HG03103 (cell line): ENCODE data around the gene TINAGL1.

Experiments used
- ATAC-seq: cut with Tn5 transposase; IDR thresholded peaks from one replicate; pipeline ENCODE4 v1.9.1; 2021; ENCODE audit warnings: low read depth; ENCODE audit not compliant: unreplicated experiment

TINAGL1 gene

DNA sequence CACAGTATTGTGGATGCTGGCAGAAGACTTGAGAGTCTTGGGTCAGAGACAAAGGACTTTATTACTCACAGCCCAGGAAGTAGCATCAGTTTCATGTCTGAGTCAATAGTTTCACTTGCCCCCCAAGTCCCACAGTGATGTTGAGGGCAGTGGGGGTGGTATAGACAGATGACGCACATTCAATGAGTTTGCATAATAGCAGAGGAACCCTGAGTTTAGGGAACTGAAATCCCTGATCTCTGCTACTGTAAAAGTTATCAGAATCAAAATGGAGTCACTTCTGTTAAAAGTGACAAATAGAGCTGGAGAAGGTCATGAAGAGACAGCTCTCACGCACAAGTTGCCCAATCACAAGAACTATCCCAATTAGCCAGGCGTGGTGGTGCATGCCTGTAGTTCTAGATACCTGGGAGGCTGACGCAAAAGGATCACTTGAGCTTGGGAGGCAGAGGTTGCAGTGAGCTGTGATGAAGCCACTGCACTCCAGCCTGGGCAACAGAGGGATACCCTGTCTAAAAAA is 29.7 kb downstream of the TINAGL1 start:
- peak; percentile 86 for ATAC-seq

DNA sequence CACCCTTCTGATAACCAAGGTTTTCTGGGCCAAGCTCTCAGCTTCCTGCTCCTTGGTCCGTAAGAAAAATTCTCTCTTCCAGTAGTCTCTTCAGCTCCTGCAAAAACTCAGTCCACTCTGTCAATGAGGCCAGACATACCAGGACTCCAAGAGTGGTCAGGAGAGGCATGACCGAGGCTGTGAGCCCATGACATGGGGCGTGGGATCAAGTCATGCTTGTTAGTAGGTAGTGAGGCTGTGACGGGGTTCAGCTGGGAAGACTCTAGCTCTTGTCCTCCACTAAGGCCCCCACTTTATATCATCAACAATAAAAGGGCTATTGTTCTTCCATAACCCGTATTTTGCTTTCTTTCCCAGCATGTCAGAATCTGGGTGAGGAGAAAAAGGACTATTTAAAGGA is 31.0 kb downstream of the TINAGL1 start:
- ATAC-seq, result no peak

DNA sequence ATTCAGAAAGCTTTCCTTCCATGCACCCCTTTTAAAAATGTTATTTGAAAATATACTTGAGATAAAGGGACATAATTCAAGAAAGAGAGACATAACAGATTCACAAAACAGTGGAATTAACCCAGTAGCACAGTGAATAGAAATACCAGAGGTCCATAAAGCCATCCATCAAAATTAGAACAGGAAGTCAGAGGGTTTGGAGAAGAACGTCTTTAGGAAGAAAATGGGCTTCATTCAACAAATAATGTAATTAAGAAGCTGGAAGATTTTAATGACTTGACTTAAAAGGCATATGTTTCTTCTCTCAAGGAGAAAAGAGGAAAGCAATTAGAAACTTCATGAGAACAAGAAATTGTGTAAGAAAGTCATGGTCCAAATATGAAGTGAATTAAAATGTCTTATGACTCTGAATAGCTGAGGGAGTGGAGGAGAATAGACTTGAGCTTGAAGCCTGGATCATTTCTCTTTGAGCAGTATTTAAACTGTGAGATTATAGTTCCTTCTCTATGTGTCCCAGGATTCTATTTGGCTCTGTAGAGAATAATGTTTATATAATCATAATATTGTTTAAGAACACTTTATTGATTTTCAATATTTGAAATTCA is 33.3 kb downstream of the TINAGL1 start:
- no peak for ATAC-seq

DNA sequence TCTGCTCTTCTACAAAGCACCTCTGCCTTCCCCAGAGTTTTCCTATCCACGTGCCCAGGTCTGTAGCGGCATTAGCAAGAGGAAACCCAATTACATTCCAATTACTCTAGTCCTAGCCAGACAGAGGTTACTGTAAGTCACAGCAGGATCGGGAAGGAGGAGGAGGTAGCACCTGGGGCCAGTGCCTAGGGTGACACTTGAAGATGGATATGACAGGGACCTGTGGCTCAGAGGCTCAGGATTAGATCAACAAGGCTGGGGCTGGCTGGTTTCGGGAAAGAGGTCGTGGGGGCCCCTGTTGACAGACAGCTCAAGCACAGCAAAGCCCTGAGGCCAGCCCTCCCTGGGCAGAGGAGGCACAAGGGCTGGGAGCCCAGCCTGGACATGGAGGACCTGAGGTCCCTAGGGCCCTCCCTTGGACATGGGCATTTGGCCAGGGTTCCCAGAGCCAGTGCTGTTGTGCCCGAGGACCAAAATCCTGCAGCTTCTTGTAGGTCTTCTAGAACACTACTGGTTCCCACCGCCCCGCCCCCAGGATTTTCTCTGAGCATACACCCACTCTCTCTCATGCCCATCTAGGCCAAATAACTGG is 38.2 kb downstream of the TINAGL1 start:
- ATAC-seq, result no peak

DNA sequence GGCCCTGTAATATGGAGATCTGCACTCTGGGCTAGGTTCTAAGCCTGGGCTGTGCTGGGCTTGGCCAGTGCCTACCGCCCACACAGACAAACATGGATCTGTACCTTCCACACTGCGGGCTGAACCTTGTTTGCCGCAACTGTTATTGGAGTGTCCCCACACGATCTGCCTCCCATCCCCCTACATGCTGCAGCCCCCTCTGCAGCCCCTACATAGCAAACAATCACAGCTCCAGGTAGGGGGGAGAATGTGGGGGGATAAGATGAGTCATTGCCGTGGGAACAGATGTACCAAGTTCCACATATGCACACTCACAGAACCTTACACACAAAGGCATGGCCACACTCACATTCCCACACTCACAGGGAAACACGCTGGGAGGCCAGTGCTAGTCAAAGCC is 39.1 kb downstream of the TINAGL1 start:
- ATAC-seq, result no peak

DNA sequence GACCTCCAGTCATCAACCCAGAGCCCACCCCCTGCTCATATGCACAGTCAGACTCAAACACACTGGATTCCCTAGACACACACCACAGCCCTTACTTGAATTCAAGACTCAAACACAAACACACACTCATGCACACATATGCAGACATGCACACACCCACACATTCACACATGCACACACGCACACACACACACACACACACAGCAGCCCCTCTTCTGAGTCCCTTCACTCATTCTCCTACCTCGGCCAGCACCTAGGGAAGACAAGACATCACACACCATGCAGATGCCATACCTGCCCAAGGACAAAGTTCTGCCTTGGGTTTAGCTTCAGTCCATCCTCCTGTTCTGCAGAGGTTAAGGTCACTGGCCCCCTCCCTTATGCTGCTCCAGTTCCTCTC is 39.6 kb downstream of the TINAGL1 start:
- no peak for ATAC-seq

DNA sequence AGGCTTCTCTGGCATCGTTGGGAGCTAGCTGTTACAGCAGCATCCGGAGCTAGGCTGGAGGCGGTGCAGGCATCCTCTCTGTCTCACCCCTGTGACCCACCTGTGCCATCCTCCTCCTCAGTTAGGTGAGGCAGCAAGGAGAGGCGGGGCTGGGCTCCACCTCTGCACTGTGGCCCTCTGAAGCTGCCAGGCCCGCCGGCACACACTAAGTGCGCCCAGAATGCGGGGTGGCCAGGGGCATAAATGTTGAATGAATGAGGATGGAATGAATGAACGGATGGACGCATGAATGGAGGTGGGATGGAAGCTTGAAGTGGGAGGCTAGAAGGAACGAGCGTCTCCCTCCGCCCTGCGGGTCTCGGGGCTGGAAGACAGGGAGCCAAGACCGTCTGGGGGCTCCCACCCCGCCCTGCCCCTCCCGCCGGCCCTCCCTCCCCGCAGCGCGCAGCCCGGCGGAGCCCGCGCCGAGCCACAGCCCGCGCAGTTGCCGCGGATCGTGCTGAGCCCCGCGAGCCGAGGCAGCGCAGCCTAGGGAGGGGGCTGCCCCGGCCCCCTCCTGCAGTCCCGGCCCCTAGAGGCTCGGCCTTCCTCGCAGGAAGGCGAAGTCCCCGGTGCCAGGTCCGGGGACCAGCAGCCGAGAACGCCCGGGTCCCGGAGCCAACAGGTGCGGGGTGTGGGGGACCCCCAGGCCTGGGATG is 41.1 kb downstream of the TINAGL1 start, which contains the start of gene HCRTR1:
HCRTR1 (plus strand) TSS at position 472 of the 698 bp plus-strand sequence. CDS start 1,504 bp downstream, outside the sequence.
- ATAC-seq, result no peak

DNA sequence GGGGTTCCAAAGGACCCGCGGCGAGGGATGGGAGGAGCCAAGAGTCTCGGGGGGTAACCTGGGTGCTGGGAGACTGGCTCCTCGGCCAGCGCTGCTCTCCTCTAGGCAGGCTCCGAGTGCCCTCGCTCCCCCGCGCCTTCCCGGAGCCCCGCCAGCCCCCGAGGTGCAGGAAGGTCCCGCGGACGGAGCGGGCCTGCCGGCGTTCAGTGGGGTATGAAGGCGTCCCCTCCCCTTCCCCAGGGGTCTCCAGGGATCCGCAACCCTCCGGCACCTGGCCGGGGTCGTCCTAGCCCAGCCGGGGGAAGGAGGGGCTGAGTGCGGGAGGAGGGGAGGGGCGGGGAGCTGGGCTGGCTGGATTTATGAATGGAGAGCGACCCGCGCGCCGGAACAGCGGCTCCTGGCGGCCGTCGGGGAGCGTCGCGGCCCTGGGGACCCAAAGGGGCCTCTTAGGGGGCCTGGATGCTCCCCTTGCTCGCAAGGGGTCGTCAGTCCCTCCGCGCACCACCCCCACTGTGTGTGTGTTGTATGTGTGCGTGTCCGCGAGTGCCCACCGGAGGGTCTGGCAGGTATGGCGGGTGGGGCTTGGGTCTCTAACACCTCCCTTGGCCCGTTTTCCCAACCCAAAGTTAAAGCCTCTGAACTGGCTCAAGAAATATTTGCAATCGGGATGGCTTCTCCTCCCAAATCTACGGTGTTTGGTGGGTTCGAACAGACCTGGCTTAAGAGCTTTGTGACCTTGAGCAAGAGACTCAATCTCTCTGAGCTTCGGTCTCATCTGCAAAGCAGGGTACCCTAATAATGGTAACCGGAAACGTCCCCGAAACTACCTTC is 41.8 kb downstream of the TINAGL1 start:
- ATAC-seq, result no peak

DNA sequence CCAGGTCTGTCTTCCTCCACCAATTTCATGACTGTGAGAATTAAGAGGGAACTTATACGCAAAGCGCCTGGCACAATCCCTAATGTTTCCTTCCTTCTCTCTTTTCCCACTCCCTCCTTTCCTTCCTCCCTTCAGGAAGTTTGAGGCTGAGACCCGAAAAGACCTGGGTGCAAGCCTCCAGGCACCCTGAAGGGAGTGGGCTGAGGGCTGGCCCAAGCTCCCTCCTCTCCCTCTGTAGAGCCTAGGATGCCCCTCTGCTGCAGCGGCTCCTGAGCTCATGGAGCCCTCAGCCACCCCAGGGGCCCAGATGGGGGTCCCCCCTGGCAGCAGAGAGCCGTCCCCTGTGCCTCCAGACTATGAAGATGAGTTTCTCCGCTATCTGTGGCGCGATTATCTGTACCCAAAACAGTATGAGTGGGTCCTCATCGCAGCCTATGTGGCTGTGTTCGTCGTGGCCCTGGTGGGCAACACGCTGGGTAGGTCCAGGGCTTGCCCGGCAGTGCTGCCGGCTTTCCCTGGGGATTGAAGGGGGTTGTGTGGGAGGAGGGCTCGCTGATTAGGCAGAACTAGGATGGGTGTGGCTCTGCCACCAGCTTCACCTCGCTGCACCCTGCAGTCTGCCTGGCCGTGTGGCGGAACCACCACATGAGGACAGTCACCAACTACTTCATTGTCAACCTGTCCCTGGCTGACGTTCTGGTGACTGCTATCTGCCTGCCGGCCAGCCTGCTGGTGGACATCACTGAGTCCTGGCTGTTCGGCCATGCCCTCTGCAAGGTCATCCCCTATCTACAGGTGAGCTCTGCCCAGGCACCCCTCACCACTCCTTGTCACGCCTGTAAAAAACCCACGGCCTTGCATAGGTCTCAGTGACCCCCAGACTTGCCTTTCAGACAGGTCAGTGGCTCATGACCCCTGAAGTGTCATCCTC is 42.9 kb downstream of the TINAGL1 start:
- no peak for ATAC-seq

DNA sequence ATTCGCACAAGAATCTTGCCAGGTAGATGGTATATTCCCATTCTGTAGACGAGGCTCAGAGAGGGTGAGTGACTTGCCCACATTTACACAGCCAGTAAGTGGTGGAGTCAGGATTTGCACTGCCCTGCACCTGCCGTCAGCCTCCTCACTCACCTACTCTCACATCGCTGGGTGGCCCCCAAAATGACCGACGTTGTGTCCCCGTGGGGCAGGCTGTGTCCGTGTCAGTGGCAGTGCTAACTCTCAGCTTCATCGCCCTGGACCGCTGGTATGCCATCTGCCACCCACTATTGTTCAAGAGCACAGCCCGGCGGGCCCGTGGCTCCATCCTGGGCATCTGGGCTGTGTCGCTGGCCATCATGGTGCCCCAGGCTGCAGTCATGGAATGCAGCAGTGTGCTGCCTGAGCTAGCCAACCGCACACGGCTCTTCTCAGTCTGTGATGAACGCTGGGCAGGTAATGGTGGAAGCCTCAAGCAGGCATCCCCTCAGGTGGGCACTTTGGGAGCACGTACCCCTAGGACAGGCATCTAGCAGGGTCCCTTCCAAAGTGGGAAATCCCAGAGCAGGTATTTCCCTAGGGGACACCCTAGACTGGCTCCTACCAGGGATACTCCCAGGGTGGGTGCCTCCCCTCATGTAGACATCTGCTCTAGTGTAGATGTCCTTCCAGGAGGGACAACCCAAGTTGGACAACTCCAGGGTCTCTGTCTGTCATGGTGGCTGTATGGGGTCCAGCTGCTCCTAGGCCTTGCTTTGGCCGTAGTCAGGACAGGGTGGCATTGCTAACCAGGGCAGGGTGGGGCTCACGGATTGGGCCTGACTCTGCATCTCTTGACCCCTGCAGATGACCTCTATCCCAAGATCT is 44.5 kb downstream of the TINAGL1 start:
- ATAC-seq, result no peak

DNA sequence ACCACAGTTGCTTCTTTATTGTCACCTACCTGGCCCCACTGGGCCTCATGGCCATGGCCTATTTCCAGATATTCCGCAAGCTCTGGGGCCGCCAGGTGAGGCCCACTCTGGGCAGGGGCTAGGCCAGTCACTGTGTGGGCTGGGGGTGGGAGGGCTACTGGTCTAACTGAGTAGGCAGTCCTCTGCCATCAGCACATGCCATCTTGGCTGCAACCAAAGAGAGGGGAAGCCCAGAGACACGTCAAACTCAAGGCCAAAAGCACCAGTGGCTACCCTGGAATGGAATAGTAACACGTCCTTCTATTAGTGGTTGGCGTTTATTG is 45.1 kb downstream of the TINAGL1 start:
- no peak for ATAC-seq

DNA sequence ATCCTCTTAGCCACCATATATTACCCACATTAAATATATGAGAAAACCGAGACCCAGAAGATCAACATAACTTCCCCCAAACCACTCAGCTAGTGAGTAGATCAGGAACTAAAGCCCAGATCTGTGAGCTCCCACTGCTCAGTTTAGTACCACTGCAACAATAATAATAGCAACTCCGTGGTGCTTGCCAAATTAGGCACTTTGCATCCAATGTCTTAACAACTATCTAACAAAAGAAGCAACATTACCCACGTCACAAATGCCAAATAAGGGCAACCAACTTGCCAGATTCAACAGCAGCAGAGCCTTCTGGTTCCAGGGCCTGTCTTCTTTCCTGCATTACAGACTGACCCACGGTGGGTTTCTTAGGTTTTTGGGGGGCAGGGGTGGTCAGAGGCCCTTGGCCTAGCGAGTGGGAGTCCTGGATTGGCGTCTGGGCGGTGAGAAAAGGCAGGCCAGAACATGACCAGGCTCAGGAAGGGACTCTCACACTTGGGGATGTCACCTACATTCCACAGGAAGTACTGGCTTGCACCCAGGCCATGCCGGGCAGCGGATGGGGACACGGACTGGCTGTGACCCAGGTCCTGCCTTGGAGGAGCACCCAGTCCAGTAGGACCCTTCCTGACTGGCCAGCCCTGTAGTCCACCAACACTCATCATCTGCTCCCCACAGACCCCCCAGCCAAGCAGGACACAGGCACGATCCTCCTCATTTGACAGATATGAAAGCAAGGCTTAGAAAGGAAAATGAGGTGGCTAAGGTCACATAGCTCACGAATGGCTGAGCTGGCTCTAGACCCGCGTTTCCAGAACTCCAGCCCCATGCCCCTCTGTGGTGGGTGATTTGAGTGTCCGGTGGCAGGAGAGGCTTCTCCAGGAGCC is 45.8 kb downstream of the TINAGL1 start:
- no peak for ATAC-seq

DNA sequence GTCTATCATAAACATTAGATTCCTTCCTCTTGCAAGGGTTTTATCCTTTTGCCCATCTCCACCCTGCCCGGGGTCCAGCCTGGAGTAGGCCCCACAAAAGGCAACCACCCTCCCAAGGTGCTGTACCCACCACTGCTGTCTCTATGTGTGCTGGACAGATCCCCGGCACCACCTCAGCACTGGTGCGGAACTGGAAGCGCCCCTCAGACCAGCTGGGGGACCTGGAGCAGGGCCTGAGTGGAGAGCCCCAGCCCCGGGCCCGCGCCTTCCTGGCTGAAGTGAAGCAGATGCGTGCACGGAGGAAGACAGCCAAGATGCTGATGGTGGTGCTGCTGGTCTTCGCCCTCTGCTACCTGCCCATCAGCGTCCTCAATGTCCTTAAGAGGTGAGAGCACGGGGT is 47.0 kb downstream of the TINAGL1 start:
- no peak for ATAC-seq

DNA sequence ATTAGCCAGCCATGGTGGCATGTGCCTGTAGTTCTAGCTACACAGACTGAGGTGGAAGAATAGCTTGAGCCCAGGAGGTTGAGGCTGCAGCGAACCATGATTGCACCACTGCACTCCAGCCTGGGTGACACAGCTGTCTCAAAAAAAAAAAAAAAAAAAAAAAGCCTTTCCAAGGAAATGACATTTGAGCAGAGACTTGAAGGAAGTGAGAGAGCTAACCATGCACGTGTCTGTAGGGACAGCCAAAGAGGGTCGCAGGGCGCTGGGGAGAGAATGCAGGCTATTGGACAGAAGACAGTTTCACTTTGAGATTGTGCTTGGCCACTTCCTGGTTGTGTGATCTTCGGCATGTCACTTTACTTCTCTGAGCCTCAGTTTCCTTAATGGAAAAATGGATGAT is 48.0 kb downstream of the TINAGL1 start:
- ATAC-seq, result no peak

DNA sequence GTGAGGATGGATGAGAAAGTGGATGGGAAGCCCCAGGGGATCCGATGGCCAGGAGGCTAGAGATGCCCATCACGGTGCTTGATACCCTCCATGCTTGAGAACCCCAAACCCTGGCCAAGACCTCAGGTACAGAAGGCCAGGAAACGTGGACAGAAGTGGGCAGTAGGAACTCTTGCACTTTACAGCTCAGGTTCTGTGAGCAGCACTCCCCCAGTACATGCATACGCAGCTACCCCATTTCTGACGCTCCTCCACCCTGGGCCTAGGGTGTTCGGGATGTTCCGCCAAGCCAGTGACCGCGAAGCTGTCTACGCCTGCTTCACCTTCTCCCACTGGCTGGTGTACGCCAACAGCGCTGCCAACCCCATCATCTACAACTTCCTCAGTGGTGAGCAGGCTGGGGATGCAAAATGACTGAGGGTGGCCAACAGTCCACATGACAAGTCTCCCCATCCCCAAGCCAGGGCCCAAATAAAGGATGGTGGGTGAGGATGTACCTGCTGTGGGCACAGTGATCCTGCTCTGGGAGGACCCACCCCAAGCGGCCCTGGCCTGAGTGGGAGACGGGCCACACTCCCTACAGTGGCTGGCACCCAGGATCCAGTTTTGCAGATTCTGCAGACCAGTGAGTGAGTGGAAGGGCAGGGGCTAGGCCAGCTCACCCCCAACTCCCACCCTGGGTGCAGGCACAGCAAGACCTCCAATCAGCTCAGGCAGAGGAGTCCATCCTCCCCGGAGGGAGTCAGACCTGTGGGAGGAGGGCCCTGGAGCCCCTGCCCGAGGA is 48.6 kb downstream of the TINAGL1 start:
- ATAC-seq, result no peak

DNA sequence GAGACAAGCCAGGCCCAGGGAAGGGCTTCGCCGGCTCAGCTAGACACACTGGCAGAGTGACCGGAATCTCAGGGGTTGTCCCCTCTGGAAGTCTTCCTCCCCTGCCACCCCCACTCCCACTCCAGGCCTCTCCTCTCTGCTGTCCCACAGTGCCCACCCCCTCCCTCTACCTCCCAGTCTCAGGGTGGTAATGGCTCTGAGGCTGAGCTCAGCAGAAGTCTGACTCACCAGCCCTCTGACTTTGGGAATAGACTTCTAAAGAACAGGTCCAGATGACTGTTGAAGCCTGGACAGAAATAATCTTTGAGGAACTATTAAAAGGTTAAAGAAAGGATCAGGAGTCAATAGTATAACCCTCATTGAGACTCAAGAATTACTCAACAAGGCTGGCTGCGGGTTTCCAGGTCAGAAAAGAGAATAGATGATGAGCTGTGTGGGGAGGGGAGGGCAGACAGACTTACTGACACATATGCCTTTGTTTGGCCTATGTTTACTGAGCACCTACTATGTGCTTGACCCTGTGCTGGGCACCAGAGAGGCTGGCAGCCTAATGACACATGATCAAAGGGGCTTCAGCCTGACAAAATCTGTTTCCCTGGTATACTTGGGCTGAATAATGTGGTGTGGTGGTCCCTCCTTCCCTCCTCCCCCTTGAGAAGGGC is 49.4 kb downstream of the TINAGL1 start:
- no peak for ATAC-seq
